H1 (cell line): ENCODE results near the gene NUTM2F. TPM values are rescaled to one million over a fixed set of nuclear protein-coding genes. Genes with fewer than 3 reads are reported as not detected.

ENCODE experiments used
- CTCF ChIA-PET: fragments of 300-600 bp; sonication (Branson Sonifier 250); formaldehyde crosslinking; loops from one replicate; lab custom pipeline; 2021; ENCODE audit not compliant: partially characterized antibody; lab: Charles Lee
- POLR2A ChIA-PET: fragments of 300-600 bp; sonication (Branson Sonifier 250); formaldehyde crosslinking; loops from one replicate; lab custom pipeline; 2021; ENCODE audit warnings: inconsistent platforms; ENCODE audit not compliant: partially characterized antibody; lab: Charles Lee
- DNase-seq, 2 experiments: peaks; one replicate each; pipeline versions ENCODE4 v3.0.0 to v3.0.0-alpha.2; 2010 to 2022; ENCODE audit warnings: low spot score in 2 of 2, low read depth in 1 of 2, mixed read lengths in 1 of 2
- FAIRE-seq: peaks from 2 replicates; lab custom pipeline; 2011; peaks lifted over from hg19 to GRCh38; lab: Jason Lieb, UNC
- H2AFZ ChIP-seq: 2 replicates; pipeline ENCODE4 v1.8.1; 2012; ENCODE audit warnings: low read length, inconsistent platforms
- H2AK5ac ChIP-seq: 2 replicates; pipeline ENCODE4 v1.6.1; 2013; ENCODE audit warnings: low read depth, low read length
- H2BK120ac ChIP-seq: replicated peaks from 2 replicates; pipeline ENCODE3; 2013; ENCODE audit warnings: low read depth, low read length, inconsistent platforms
- H2BK12ac ChIP-seq: 2 replicates; pipeline ENCODE4 v1.6.1; 2013; ENCODE audit warnings: low read depth, low read length
- H2BK15ac ChIP-seq: 2 replicates; pipeline ENCODE4 v1.6.1; 2013; ENCODE audit warnings: low read length
- H2BK20ac ChIP-seq: 2 replicates; pipeline ENCODE4 v1.6.1; 2013; ENCODE audit warnings: low read length
- H2BK5ac ChIP-seq: 2 replicates; pipeline ENCODE4 v1.6.1; 2013; ENCODE audit warnings: low read depth, low read length
- H3K14ac ChIP-seq: 2 replicates; pipeline ENCODE4 v1.6.1; 2013; ENCODE audit warnings: inconsistent platforms; ENCODE audit not compliant: insufficient read length
- H3K18ac ChIP-seq: 2 replicates; pipeline ENCODE4 v1.6.1; 2013; ENCODE audit warnings: low read length; ENCODE audit errors: extremely low read depth
- H3K23ac ChIP-seq: 2 replicates; pipeline ENCODE4 v1.6.1; 2013; ENCODE audit warnings: inconsistent platforms; ENCODE audit not compliant: insufficient read length
- H3K23me2 ChIP-seq: 2 replicates; pipeline ENCODE4 v1.6.1; 2013; ENCODE audit warnings: low read depth, low read length
- H3K27ac ChIP-seq: 2 replicates; pipeline ENCODE4 v1.6.1; 2011; ENCODE audit warnings: low read depth, low read length, inconsistent platforms
- H3K27me3 ChIP-seq, 4 experiments: replicated peaks in 1 of 4; 1 replicate in 1 of 4; 2 replicates in 3 of 4; pipeline versions ENCODE4 v1.6.1 to v1.8.1; 2011 to 2013; ENCODE audit warnings: low read length in 3 of 4, mild to moderate bottlenecking in 3 of 4, inconsistent platforms in 2 of 4, mixed read lengths in 2 of 4, moderate library complexity in 1 of 4; ENCODE audit not compliant: control insufficient read depth in 3 of 4, insufficient read depth in 3 of 4; ENCODE audit errors: extremely low read depth in 1 of 4
- H3K36me3 ChIP-seq, 4 experiments: 2 replicates each; pipeline versions ENCODE4 v1.6.1 to v1.8.1; 2011 to 2013; ENCODE audit warnings: mild to moderate bottlenecking in 4 of 4, low read length in 3 of 4, moderate library complexity in 2 of 4, control low read depth in 1 of 4, inconsistent platforms in 1 of 4; ENCODE audit not compliant: insufficient read depth in 4 of 4, control insufficient read depth in 2 of 4
- H3K4ac ChIP-seq: replicated peaks from 2 replicates; pipeline ENCODE3; 2013; ENCODE audit warnings: low read length, low read depth, mixed read lengths, inconsistent platforms; ENCODE audit not compliant: insufficient read length
- H3K4me1 ChIP-seq, 4 experiments: replicated peaks in 1 of 4; 1 replicate in 1 of 4; 2 replicates in 3 of 4; pipeline versions ENCODE4 v1.6.1 to v1.8.1; 2011 to 2013; ENCODE audit warnings: low read length in 3 of 4, inconsistent platforms in 2 of 4, mixed read lengths in 1 of 4; ENCODE audit not compliant: insufficient read depth in 4 of 4, control insufficient read depth in 3 of 4
- H3K4me2 ChIP-seq, 2 experiments: 2 replicates each; pipeline versions ENCODE4 v1.6.1 to v1.8.1; 2011 to 2013; ENCODE audit warnings: low read depth in 2 of 2, low read length in 2 of 2, control low read depth in 1 of 2, inconsistent platforms in 1 of 2, mild to moderate bottlenecking in 1 of 2; ENCODE audit not compliant: insufficient read depth in 1 of 2
- H3K4me3 ChIP-seq, 4 experiments: fragments of 200-600, 300-600 bp in 1 of 4; sonication (generic), shearing (Covaris generic), sonication (Bioruptor Twin) in 1 of 4; 2 replicates each; pipeline versions ENCODE4 v1.5.1 to v1.8.1; 2011 to 2016; ENCODE audit warnings: low read length in 4 of 4, low read depth in 3 of 4, control low read depth in 2 of 4, inconsistent platforms in 2 of 4, mild to moderate bottlenecking in 2 of 4, mixed read lengths in 1 of 4, moderate library complexity in 1 of 4; ENCODE audit not compliant: insufficient read depth in 2 of 4; ENCODE audit errors: extremely low read depth in 1 of 4
- H3K56ac ChIP-seq: replicated peaks from 2 replicates; pipeline ENCODE3; 2013; ENCODE audit warnings: low read depth, mild to moderate bottlenecking, mixed read lengths, low read length, inconsistent platforms; ENCODE audit not compliant: insufficient read length
- H3K79me1 ChIP-seq: 2 replicates; pipeline ENCODE4 v1.6.1; 2013; ENCODE audit warnings: low read depth, low read length, control low read depth
- H3K79me2 ChIP-seq, 2 experiments: 2 replicates each; pipeline versions ENCODE4 v1.6.1 to v1.8.1; 2012 to 2013; ENCODE audit warnings: low read length in 2 of 2, mild to moderate bottlenecking in 2 of 2, inconsistent platforms in 1 of 2; ENCODE audit not compliant: insufficient read depth in 2 of 2, control insufficient read depth in 1 of 2
- H3K9ac ChIP-seq, 4 experiments: replicated peaks in 1 of 4; 1 replicate in 1 of 4; 2 replicates in 3 of 4; pipeline versions ENCODE4 v1.6.1 to v1.8.1; 2011 to 2013; ENCODE audit warnings: low read depth in 3 of 4, low read length in 3 of 4, control low read depth in 2 of 4, mild to moderate bottlenecking in 2 of 4, moderate library complexity in 2 of 4, inconsistent platforms in 1 of 4; ENCODE audit errors: extremely low read depth in 1 of 4
- H3K9me3 ChIP-seq, 2 experiments: 2 replicates each; pipeline versions ENCODE4 v1.6.1 to v1.8.1; 2012 to 2013; ENCODE audit warnings: mild to moderate bottlenecking in 2 of 2, moderate library complexity in 2 of 2, control low read depth in 1 of 2, inconsistent platforms in 1 of 2, low read depth in 1 of 2, low read length in 1 of 2, mixed read lengths in 1 of 2; ENCODE audit not compliant: insufficient read depth in 2 of 2
- H4K20me1 ChIP-seq, 2 experiments: replicated peaks in 1 of 2; 2 replicates each; pipeline versions ENCODE3 to v1.8.1; 2011 to 2013; ENCODE audit warnings: inconsistent platforms in 2 of 2, low read length in 2 of 2, mild to moderate bottlenecking in 1 of 2; ENCODE audit not compliant: insufficient read depth in 2 of 2, control insufficient read depth in 1 of 2
- H4K5ac ChIP-seq: 2 replicates; pipeline ENCODE4 v1.6.1; 2013; ENCODE audit warnings: low read length, low read depth, mixed read lengths, inconsistent platforms; ENCODE audit not compliant: insufficient read length
- H4K8ac ChIP-seq: 2 replicates; pipeline ENCODE4 v1.8.0; 2013; ENCODE audit warnings: mild to moderate bottlenecking, moderate library complexity, low read length, inconsistent platforms; ENCODE audit not compliant: insufficient read depth; ENCODE audit errors: extremely low read depth
- H4K91ac ChIP-seq: replicated peaks from 2 replicates; pipeline ENCODE3; 2013; ENCODE audit warnings: low read length, mixed read lengths, inconsistent platforms; ENCODE audit not compliant: insufficient read length
- NRF1 ChIP-seq: IDR thresholded peaks from 2 replicates; pipeline ENCODE4 v1.6.1; 2011; ENCODE audit warnings: mild to moderate bottlenecking, low read depth, low read length, improper control_type of control experiment
- WGBS, 2 experiments: shearing (Covaris generic) in 1 of 2; methylation state at CpG; one replicate each; pipeline versions ENCODE4 v1.1.6 to v1.1.7; 2013 to 2015; ENCODE audit warnings: low lambda C conversion rate in 2 of 2, mixed read lengths in 2 of 2, inconsistent platforms in 1 of 2, low coverage in 1 of 2, missing lambda C conversion rate in 1 of 2; ENCODE audit not compliant: insufficient replicate concordance in 2 of 2, insufficient coverage in 1 of 2, insufficient read length in 1 of 2; ENCODE audit errors: extremely low coverage in 1 of 2, missing lambda C conversion rate in 1 of 2; 5-methylcytosine and 5-hydroxymethylcytosine counted together
- polyA plus RNA-seq, 7 experiments: library from polyadenylated mRNA; depleted of rRNA in 3 of 7; stranded (reverse) in 5 of 7; unstranded in 2 of 7; fragments of >200 nt in 5 of 7; fragments of 200-250 nt in 2 of 7; gene quantifications; 1 replicate in 5 of 7; 2 replicates in 1 of 7; 4 replicates in 1 of 7; pipeline versions ENCODE4 v1.2.1 to v1.2.3, GENCODE V29; 2011 to 2013; ENCODE audit warnings: missing spikeins in 2 of 7, mixed read lengths in 2 of 7
- total RNA-seq: library from RNA; stranded (reverse); fragmentation: NEBNext Ultra II Directional; extraction: Animal tissue kit (Norgen Biotek cat#: 25700); gene quantifications from 2 replicates; pipeline ENCODE4 v1.2.1, GENCODE V29; 2021

The NUTM2F gene
- total and polyA plus RNA-seq, 2 of the 8 experiments (the other 6 are each of a cell fraction or from before 2014, with no cell fraction given) = 0.06 to 0.19 TPM

DNA sequence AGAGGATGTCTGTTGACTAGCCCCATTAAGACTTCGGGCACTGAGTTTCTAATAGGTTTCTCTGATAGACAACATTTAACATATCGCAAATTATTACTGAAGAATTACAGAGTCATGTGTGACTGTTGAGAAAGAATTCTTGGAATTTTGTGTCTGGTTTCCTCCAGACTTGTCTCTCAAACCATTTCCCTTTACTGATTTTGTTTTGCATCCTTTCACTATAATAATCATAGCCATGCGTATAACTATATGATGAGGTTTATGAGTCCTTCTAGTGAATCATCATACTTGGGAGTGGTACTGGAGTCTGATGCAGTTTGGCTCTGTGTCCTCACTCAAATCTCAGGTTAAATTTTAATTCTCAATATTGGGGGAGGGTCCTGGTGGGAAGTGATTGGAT lies 42.3 kb downstream of the NUTM2F start:
- Histone ChIP-seq H2BK120ac (no peak overlapping the region), H4K5ac (no peak overlapping the region), H3K14ac (no peak overlapping the region), H4K8ac (no peak overlapping the region), H3K27ac (no peak overlapping the region), H3K79me2 (no peaks in the 10 kb centered on the region), H3K23me2 (no peaks in the 10 kb centered on the region), H3K27me3 (no peaks in the 10 kb centered on the region), H4K91ac (no peak overlapping the region), H2BK20ac (no peak overlapping the region), H3K4me1 (0 out of 7 replicates have a peak, but pooled peaks cover 0 to 3% (median 0%) of the 10 kb centered on the region in 4 experiments), H3K79me1 (no peaks in the 10 kb centered on the region), H3K9ac (no peak overlapping the region), H3K4me2 (no peak overlapping the region), H3K56ac (no peak overlapping the region), H2BK15ac (no peak overlapping the region), H2BK12ac (no peak overlapping the region), H3K36me3 (peaks cover 0 to 4% (median 1%) of the 10 kb centered on the region in 4 experiments; a peak in 2 of 8 replicates), H2BK5ac (no peak overlapping the region), H3K4ac (no peak overlapping the region), H2AFZ (no peak overlapping the region), H2AK5ac (no peak overlapping the region), H3K9me3 (no peaks in the 10 kb centered on the region), H3K23ac (no peak overlapping the region), H3K18ac (no peak overlapping the region), H3K4me3 (no peak overlapping the region), H4K20me1 (no peaks in the 10 kb centered on the region)
- no peak for DNase-seq
- no peak for FAIRE-seq
- POLR2A ChIA-PET = no interaction called here
- TF ChIP-seq NRF1 = no peak
- WGBS, 2 experiments = 97% methylated on average over 3 of the region's 3 CpGs; no CpG with 5 or more reads in 1 of the 2 experiments
- CTCF ChIA-PET = no interaction called here
